MCF 10A (cell line): ENCODE measurements around the gene WDR86. TPM values are rescaled to one million over a fixed set of nuclear protein-coding genes. Genes with fewer than 3 reads are reported as not detected.

ENCODE experiments used
- BruUV-seq: library from RNA; stranded (reverse); fragments of 400-500 nt; replicated peaks from 2 replicates; lab custom pipeline; 2021; lab: Mats Ljungman, UMichigan
- CTCF ChIA-PET: fragments of 300-600 bp; sonication (Branson Sonifier 250); formaldehyde crosslinking; extraction: SDS; loops from one replicate; lab custom pipeline; 2021; ENCODE audit warnings: antibody characterized with exemption, inconsistent platforms; lab: Yijun Ruan, JAX
- POLR2A ChIA-PET: fragments of 300-600, 350-650 bp; sonication (Branson Sonifier 250); formaldehyde crosslinking; extraction: SDS; loops from one replicate; lab custom pipeline; 2020; ENCODE audit warnings: antibody characterized with exemption, inconsistent platforms; lab: Yijun Ruan, JAX
- DNase-seq: peaks from one replicate; pipeline ENCODE4 v3.0.0-alpha.2; 2018; ENCODE audit not compliant: unreplicated experiment
- H3K27ac Mint-ChIP-seq: one replicate; pipeline ENCODE4 v1.8.0; 2022; ENCODE audit warnings: mild to moderate bottlenecking, low read depth, mixed read lengths; ENCODE audit not compliant: unreplicated experiment
- H3K27me3 Mint-ChIP-seq: one replicate; pipeline ENCODE4 v1.8.0; 2022; ENCODE audit warnings: mixed read lengths; ENCODE audit not compliant: insufficient read depth, unreplicated experiment
- H3K36me3 Mint-ChIP-seq: one replicate; pipeline ENCODE4 v1.8.0; 2022; ENCODE audit warnings: mild to moderate bottlenecking, moderate library complexity, mixed read lengths; ENCODE audit not compliant: insufficient read depth, unreplicated experiment
- H3K4me1 Mint-ChIP-seq: one replicate; pipeline ENCODE4 v1.8.0; 2022; ENCODE audit warnings: mixed read lengths; ENCODE audit not compliant: insufficient read depth, unreplicated experiment
- H3K4me3 Mint-ChIP-seq: one replicate; pipeline ENCODE4 v1.8.0; 2022; ENCODE audit warnings: mild to moderate bottlenecking, moderate library complexity, mixed read lengths; ENCODE audit not compliant: unreplicated experiment
- H3K9me3 Mint-ChIP-seq: one replicate; pipeline ENCODE4 v1.8.0; 2022; ENCODE audit warnings: mixed read lengths; ENCODE audit not compliant: unreplicated experiment
- CTCF ChIP-seq: fragments of 200-600 bp; IDR thresholded peaks from one replicate; pipeline ENCODE4 v1.8.0; 2022; ENCODE audit warnings: antibody characterized with exemption, mild to moderate bottlenecking; ENCODE audit not compliant: unreplicated experiment
- intact Hi-C: fragments of 100-400 bp; cut with micrococcal nuclease; formaldehyde crosslinking; loops from 2 replicates; pipeline ENCODE4 v1.14.1; 2022
- total RNA-seq: library from RNA; stranded (reverse); gene quantifications from 2 replicates; pipeline ENCODE4 v1.2.3, GENCODE V29; 2022

WDR86 gene
- total RNA-seq, 1 experiment from 2014 or later, result not detected

DNA sequence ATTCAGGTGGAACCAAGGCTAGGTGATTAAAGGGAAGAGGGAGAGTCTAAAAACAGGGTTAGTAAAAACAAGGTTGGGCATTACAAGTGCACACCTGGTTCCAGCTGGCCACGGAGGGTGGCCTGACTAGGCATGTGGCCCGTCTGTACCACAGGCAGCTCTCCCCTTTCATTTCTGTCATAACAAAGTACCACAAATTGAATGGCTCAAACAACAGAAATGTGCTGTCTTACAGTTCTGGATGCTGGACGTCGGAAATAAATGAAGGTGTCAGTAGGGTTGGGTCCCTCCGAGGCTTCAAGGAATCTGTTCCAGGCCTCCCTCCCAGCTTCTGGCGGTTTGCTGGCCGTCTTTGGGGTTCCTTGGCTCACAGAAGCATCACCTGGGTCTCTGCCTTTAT is 13.4 kb upstream of the WDR86 start:
- TF ChIP-seq CTCF, result no peak
- peaks cover 11% of the 10 kb centered on the region for H3K9me3 Mint-ChIP-seq
- no TSS peak for BruUV-seq
- no peaks in the 10 kb centered on the region for H3K36me3 Mint-ChIP-seq
- H3K27ac Mint-ChIP-seq, result no peak overlapping the region
- ChIA-PET POLR2A (no interaction called here), CTCF (interaction anchor here (0.9 to 1.2 kb wide), 3 partner anchors 10 to 55 kb away, joined by 3 to 4 read pairs (median 3); no protein-coding TSS in a partner anchor)
- no peak overlapping the region for H3K4me3 Mint-ChIP-seq
- intact Hi-C loops, result no loop called here
- H3K4me1 Mint-ChIP-seq, result peaks cover 14% of the 10 kb centered on the region
- no peak for DNase-seq
- H3K27me3 Mint-ChIP-seq, result no peaks in the 10 kb centered on the region

GRCh38 chr7:151422212-151422611 is 12.4 kb upstream of the WDR86 start:
- Mint-ChIP-seq H3K4me1 (peaks cover 14% of the 10 kb centered on the region), H3K9me3 (peaks cover 16% of the 10 kb centered on the region), H3K36me3 (no peaks in the 10 kb centered on the region), H3K4me3 (no peak overlapping the region), H3K27me3 (no peaks in the 10 kb centered on the region), H3K27ac (no peak overlapping the region)
- POLR2A ChIA-PET, result no interaction called here
- no TSS peak for BruUV-seq
- intact Hi-C loops, result no loop called here
- no peak for TF ChIP-seq CTCF
- CTCF ChIA-PET, result interaction anchor here (0.9 kb wide), 1 partner anchor 54 kb away, joined by 3 read pairs; no protein-coding TSS in a partner anchor
- DNase-seq, result no peak

DNA sequence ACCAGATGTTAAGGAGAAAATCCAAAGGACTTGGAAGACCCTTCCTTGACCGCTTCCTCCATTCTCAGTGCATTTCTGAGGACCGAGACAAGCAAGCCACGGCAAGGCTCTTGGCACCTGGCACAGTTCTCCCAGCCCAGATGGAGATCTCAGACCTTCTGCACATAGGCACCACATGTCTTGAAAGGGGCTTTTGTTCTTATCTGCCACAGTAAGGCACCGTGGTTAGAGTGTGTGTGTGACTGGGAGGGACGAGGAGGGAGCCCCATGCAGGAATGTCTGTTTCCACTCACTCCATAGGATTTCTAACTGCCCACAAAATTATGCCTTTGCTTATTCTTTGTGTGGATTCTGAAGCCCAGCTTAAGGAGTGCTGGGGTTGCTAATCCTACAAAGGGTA is 10.3 kb upstream of the WDR86 start:
- CTCF ChIA-PET, result no interaction called here
- Mint-ChIP-seq H3K4me3 (no peak overlapping the region), H3K4me1 (peaks cover 6% of the 10 kb centered on the region), H3K36me3 (no peaks in the 10 kb centered on the region), H3K9me3 (peaks cover 16% of the 10 kb centered on the region), H3K27ac (no peak overlapping the region), H3K27me3 (no peaks in the 10 kb centered on the region)
- BruUV-seq, result no TSS peak
- TF ChIP-seq CTCF, result no peak
- POLR2A ChIA-PET, result interaction anchor here (0.7 kb wide), 1 partner anchor 12 kb away, joined by 3 read pairs; no protein-coding TSS in a partner anchor
- intact Hi-C loops, result no loop called here
- DNase-seq, result no peak

DNA sequence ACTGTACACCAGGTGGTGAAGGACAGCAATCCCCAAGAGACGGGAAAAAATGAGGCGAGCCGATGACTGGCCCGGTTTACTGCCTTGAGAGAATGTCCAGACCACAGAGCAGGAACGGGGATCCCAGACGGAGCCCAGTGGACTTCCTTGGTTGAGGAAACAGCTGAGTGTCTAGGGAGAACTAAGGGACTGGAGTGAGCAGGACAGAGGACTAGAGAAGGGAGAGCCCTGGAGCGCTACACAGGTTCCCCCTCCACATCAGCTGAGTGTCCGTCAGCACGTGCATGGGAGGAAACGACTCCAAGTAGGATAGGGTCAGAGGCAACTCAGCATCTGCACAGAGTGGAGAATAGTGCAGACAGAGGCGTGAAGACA is 7.1 kb upstream of the WDR86 start:
- DNase-seq, result peak; percentile 45
- H3K4me3 Mint-ChIP-seq, result no peak overlapping the region
- no TSS peak for BruUV-seq
- H3K27ac Mint-ChIP-seq, result no peak overlapping the region
- peaks cover 9% of the 10 kb centered on the region for H3K27me3 Mint-ChIP-seq
- ChIA-PET POLR2A (interaction anchor here (1.7 kb wide), 1 partner anchor 10 kb away, joined by 4 read pairs; no protein-coding TSS in a partner anchor), CTCF (interaction anchor here (0.7 kb wide), 1 partner anchor 100 kb away, joined by 3 read pairs; no protein-coding TSS in a partner anchor)
- intact Hi-C loops, result no loop called here
- no peaks in the 10 kb centered on the region for H3K36me3 Mint-ChIP-seq
- peaks cover 9% of the 10 kb centered on the region for H3K9me3 Mint-ChIP-seq
- peaks cover 6% of the 10 kb centered on the region for H3K4me1 Mint-ChIP-seq
- no peak for TF ChIP-seq CTCF
